Right kidney (tissue), 1 donor: ENCODE data around the gene FMO2.

Experiments
- DNase-seq: peaks from one replicate; pipeline ENCODE4 v3.0.0-alpha.2; 2016

Gene FMO2

GRCh38 chr1:171174560-171175294 lies 10.4 kb upstream of the FMO2 start:
- DNase-seq = no peak

- no peak for DNase-seq
Observed at GRCh38 chr1:171177261-171177660, 7.8 kb upstream of the FMO2 start.

GRCh38 chr1:171179318-171180227 lies 5.5 kb upstream of the FMO2 start:
- no peak for DNase-seq

- DNase-seq = no peak
Observed at GRCh38 chr1:171180670-171181069, 4.4 kb upstream of the FMO2 start.

- DNase-seq = peak; percentile 15
Observed at GRCh38 chr1:171188388-171189266, 3.5 kb downstream of the FMO2 start.

GRCh38 chr1:171191992-171192391 lies 6.9 kb downstream of the FMO2 start:
- DNase-seq = no peak

GRCh38 chr1:171195767-171196166 lies 10.7 kb downstream of the FMO2 start:
- DNase-seq = no peak

- DNase-seq = no peak
Observed at GRCh38 chr1:171196351-171196750, 11.3 kb downstream of the FMO2 start.

GRCh38 chr1:171198081-171198480 lies 13.0 kb downstream of the FMO2 start:
- DNase-seq = no peak

- DNase-seq = no peak
Observed at GRCh38 chr1:171204296-171204695, 19.2 kb downstream of the FMO2 start.

- no peak for DNase-seq
Observed at GRCh38 chr1:171206204-171206977, 21.3 kb downstream of the FMO2 start.

GRCh38 chr1:171206978-171207355 lies 21.9 kb downstream of the FMO2 start:
- DNase-seq = no peak

- no peak for DNase-seq
Observed at GRCh38 chr1:171207377-171207776, 22.3 kb downstream of the FMO2 start.

GRCh38 chr1:171210355-171210754 lies 25.3 kb downstream of the FMO2 start:
- no peak for DNase-seq

- no peak for DNase-seq
Observed at GRCh38 chr1:171212607-171213351, 27.7 kb downstream of the FMO2 start.

GRCh38 chr1:171213559-171214454 lies 28.7 kb downstream of the FMO2 start:
- DNase-seq = no peak

GRCh38 chr1:171217658-171218443 lies 32.8 kb downstream of the FMO2 start:
- DNase-seq = no peak

GRCh38 chr1:171218661-171219060 lies 33.6 kb downstream of the FMO2 start:
- no peak for DNase-seq
